PFSK-1 (cell line): Measurements from ENCODE around the gene IQCM.

ENCODE experiments used
- FOXP2 ChIP-seq: optimal IDR thresholded peaks from 2 replicates; pipeline ENCODE3; 2011; ENCODE audit warnings: borderline replicate concordance, control low read depth, inconsistent platforms; ENCODE audit not compliant: insufficient read depth; ENCODE audit errors: extremely low read length, extremely low read depth
- POLR2AphosphoS5 ChIP-seq: IDR thresholded peaks from 2 replicates; pipeline ENCODE4 v1.6.1; 2012; ENCODE audit warnings: low read depth, mild to moderate bottlenecking, control low read depth, low read length, moderate library complexity
- SIN3A ChIP-seq: IDR thresholded peaks from 2 replicates; pipeline ENCODE4 v1.6.1; 2012; ENCODE audit warnings: mild to moderate bottlenecking, low read length, moderate library complexity, borderline replicate concordance; ENCODE audit not compliant: insufficient read depth
- TAF1 ChIP-seq: IDR thresholded peaks from 2 replicates; pipeline ENCODE4 v1.6.1; 2012; ENCODE audit warnings: low read length, control low read depth, borderline replicate concordance; ENCODE audit not compliant: insufficient read depth
- TF ChIP-seq, protein P1 (sequence below), 2 experiments: IDR thresholded peaks; 2 replicates each; pipeline versions ENCODE4 v1.6.1 to v1.8.0; 2011 to 2012; ENCODE audit warnings: low read depth in 2 of 2, low read length in 2 of 2, control low read depth in 1 of 2, inconsistent platforms in 1 of 2, mild to moderate bottlenecking in 1 of 2, moderate library complexity in 1 of 2; ENCODE audit not compliant: insufficient read depth in 1 of 2

The IQCM gene

DNA sequence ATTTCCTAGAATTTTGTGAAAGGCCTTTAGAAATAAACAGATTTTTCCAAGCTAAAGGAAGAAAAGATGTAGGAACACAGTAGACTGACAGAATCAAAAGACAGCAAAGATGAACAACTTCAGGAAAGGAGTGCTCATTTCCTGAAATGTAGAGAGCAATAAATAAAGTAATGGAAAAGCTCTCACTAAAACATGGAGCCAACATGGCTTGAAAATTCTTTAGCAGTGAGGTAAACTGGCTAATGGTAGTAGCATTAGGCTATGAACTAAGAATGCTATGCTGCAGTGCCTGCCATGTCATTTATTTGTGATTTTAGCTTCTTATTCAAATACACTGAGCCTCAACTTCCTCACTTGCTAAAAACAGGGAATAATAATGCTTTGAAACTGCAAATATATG, 108.7 kb downstream of the IQCM start:
- TF ChIP-seq FOXP2, result no peak
- TF ChIP-seq TAF1, result no peak
- TF ChIP-seq, protein P1, sequence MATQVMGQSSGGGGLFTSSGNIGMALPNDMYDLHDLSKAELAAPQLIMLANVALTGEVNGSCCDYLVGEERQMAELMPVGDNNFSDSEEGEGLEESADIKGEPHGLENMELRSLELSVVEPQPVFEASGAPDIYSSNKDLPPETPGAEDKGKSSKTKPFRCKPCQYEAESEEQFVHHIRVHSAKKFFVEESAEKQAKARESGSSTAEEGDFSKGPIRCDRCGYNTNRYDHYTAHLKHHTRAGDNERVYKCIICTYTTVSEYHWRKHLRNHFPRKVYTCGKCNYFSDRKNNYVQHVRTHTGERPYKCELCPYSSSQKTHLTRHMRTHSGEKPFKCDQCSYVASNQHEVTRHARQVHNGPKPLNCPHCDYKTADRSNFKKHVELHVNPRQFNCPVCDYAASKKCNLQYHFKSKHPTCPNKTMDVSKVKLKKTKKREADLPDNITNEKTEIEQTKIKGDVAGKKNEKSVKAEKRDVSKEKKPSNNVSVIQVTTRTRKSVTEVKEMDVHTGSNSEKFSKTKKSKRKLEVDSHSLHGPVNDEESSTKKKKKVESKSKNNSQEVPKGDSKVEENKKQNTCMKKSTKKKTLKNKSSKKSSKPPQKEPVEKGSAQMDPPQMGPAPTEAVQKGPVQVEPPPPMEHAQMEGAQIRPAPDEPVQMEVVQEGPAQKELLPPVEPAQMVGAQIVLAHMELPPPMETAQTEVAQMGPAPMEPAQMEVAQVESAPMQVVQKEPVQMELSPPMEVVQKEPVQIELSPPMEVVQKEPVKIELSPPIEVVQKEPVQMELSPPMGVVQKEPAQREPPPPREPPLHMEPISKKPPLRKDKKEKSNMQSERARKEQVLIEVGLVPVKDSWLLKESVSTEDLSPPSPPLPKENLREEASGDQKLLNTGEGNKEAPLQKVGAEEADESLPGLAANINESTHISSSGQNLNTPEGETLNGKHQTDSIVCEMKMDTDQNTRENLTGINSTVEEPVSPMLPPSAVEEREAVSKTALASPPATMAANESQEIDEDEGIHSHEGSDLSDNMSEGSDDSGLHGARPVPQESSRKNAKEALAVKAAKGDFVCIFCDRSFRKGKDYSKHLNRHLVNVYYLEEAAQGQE (IDR thresholded peaks at IDR 0.05; ENCODE audit: insufficient read depth in 1 of 2, low read depth in 2 of 2, low read length in 2 of 2), result no peak
- TF ChIP-seq SIN3A, result no peak
- TF ChIP-seq POLR2AphosphoS5, result no peak

DNA sequence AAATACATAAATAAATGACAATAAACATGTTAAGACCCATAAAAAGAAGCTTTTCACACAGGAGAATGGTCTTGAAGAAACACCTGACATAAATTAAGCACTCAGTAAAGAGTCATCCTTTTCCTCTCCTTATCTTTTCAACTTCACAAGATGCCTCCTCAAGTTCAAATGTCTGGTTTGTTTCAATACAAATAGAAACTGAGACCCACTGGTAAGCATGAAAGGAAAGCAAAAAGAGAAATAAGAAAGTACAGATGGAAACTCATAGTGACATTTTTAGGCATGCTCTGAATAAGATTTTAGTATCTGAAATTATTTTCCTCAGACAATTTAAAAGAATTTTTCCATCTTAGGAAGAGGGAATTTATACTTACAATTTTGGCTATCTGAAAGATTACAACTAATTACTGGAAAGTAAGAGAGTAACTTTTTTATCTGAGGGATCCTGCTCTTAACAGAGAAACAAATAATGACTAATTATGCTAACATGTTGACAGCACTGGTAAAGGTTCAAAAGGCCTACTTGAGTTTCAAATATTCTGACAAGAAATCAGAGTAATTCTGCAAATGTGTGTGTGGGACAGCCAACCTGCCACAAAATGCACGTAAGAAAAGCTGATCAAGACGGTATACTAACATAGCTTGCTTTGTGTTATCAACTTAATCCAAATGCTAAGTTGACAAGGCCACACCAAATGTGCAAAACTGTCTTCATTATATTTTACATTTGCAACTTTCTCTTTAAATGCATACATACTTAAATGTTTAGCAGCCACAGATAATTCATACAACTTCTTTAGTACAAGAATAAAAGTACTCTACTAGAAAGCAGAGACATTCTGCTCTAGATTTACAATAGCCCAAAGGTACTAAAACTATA, 113.0 kb downstream of the IQCM start:
- TF ChIP-seq, protein P1 (IDR thresholded peaks at IDR 0.05; ENCODE audit: insufficient read depth in 1 of 2, low read depth in 2 of 2, low read length in 2 of 2), result no peak
- TF ChIP-seq SIN3A (no peak), FOXP2 (no peak)

DNA sequence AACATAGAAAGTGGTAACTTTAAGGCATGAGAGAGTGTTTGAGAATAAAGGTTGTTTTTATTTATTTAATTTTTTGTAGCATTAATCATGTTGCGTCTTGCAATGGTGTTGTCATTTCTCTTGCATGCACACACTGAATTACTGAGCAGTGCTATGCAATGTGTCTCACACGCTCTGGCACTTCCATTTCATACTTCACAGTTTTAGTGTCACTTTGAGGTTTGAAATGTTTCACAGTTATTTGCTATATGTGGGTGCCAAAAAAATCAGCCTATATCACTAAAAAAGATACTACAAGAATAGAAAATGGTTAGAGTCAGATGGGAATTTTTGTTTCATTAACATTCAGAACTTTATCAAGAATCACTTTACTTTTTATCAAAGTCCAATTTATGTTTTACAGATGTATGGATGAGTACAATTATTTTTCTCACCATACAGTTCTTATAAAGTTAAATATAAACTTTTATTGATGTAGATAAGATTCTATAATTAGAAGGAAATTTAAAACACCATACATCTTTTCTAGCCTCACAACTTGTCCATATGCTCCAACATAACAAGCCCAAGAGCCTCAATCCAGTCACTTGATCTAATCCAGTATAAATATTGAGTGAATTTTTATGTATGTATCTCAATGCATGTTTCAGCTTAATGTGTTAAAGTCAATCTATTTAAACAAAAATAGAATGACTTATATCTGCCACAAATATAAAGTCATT, 114.0 kb downstream of the IQCM start:
- TF ChIP-seq SIN3A (no peak), TAF1 (no peak), FOXP2 (no peak), POLR2AphosphoS5 (no peak)
- TF ChIP-seq, protein P1 (IDR thresholded peaks at IDR 0.05; ENCODE audit: insufficient read depth in 1 of 2, low read depth in 2 of 2, low read length in 2 of 2), result no peak

DNA sequence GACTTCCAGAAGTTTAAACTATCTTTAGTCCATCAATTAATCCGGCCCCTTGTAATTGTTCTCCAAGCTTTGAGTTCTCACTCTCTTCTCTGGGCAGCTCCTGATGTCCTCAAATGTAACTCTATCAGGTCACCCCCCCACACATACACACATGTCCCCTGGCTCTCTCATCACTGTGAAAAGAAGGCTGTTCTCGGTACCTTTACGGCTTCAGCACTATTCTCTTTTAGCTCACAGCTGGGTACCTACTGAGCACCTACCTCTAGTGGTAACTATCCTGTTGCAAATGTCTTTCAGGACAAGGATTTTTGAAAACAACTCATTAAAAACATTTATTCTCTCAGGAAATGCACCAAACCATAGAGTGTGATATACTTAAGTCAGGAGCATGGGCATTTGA, 115.4 kb downstream of the IQCM start:
- TF ChIP-seq, protein P1 (IDR thresholded peaks at IDR 0.05; ENCODE audit: insufficient read depth in 1 of 2, low read depth in 2 of 2, low read length in 2 of 2), result no peak
- no peak for TF ChIP-seq SIN3A
- TF ChIP-seq FOXP2, result no peak
- TF ChIP-seq POLR2AphosphoS5, result no peak
- TF ChIP-seq TAF1, result no peak
